Activated T-cell treated with anti-CD3 and anti-CD28 coated beads for 4 hours (primary cell): ENCODE measurements around the gene PGAP1.
"Not testable (repeated sequence)": the region's sequence is repeated elsewhere in the genome, so short reads cannot be mapped to it uniquely, and the experiment has no call there.

ENCODE experiments used
- DNase-seq: peaks from one replicate; pipeline ENCODE4 v3.0.0-alpha.2; 2020

PGAP1 gene

DNA sequence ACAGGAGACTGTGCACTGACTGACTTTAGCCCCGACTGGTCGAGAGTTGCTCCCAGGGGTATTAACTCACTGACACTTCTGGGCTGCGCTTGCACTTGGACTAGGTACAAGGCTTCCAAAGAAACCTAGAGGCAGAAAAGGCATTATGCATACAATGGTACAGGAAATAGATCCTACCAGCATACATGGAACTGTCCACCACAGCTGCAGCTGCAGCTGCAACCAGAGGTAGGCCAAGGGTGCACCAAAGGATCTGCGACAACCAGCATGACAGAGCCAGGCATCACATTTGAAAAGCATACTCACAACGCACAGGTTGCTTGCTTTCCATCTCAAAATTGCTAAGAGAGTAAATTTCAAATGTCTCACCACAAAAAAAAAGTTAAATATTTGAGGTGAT is 22.6 kb upstream of the PGAP1 start:
- no peak for DNase-seq

GRCh38 chr2:196944570-196944969 is 18.1 kb upstream of the PGAP1 start:
- DNase-seq: no peak

- DNase-seq: no peak
Measured at GRCh38 chr2:196941398-196942078, 15.0 kb upstream of the PGAP1 start.

GRCh38 chr2:196939371-196939770 is 12.9 kb upstream of the PGAP1 start:
- DNase-seq: no peak

DNA sequence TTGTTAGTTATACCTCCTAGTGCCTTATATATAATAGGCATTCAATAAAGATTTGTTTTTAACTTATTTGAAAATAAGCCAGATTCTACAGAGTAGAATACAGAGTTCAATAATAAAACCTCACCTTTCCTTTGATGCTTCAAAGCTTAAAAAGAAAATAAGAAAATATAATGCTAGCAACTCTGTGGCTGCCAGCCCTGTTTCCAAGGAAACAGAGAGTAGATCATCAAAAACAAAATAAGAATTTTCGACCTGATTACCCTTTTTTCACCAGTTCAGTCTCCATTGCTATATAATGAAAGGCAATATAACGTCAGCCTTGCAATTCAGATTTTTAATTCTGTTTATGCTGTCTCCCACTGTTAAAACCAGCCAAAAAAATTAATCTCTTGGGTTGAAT is 8.9 kb upstream of the PGAP1 start:
- DNase-seq: no peak

GRCh38 chr2:196934672-196935071 is 8.2 kb upstream of the PGAP1 start:
- no peak for DNase-seq

DNA sequence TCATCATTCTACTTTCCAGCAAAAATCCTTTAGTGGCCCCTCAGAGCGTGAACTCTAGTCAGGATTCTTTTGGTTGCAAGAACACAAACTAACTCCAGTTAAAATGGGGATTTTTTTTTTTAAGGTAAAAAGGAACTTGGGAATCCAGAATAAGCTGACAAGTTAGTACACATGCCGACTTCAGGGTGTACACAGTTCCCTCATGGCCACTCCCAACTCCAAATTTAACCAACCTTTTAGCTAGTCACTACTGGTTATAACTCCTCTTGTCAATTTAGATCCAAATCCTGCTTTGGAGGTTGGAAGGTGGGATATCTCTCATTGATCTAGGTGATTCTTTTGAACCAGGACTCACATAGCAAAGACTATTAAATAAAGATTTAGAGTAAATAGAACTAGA is 5.0 kb upstream of the PGAP1 start:
- DNase-seq: no peak

GRCh38 chr2:196927376-196928225 is 1.1 kb upstream of the PGAP1 start:
- peak; percentile 42 for DNase-seq

GRCh38 chr2:196925768-196926561 is 542 bp downstream of the PGAP1 start:
- DNase-seq: peak; percentile 21

DNA sequence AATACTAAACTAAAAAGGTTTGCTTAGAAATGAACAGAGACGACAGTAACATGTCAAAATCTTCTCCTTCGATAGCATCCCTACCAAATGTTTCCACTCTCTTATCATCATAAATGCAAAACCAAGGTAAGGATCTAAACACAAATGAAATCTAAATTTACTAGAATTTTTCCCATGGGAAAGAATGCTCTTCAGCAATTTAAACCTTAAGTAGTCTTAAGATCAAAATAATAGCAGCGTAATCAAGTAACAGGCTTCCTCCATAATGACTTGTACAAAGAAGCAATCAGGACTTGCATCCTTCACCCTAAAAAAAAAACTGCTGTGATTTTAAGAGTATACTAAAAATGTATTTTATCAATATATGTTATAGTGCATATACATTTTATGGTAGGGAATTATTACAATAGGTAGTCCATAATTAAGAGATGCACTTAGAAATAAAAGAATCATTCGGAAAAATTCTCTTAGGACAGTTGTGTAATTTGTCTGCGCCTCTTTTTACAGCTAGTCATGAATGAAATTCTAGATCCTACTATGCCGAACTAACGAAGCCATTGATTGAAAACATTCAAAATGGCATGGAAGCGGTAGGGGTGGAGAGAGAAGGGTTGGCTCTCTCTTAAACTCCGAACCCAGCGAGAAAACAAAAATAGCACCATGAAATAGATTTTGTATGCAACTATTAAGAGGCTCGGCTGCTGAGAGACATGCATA is 1.3 kb downstream of the PGAP1 start:
- no peak for DNase-seq

DNA sequence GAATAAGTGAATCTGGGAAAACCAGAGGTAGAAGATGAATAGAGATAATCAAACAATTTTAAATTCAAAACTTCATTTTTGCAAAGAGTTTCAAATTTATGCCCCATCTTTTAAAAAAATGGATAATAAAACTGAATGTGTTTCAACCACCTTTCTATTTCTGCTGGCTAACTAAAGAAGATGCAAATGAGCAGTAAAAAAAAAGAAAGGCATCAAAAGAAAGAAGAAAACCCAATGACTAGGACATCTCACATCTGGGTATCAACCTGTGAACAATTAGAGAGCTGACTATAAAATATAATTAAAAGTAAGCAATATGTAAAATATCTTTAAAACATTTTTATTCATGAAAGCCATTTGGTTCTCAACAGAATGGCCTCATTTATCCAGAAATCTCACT is 2.5 kb downstream of the PGAP1 start:
- DNase-seq: no peak

- DNase-seq: no peak
Measured at GRCh38 chr2:196918927-196919326, 7.6 kb downstream of the PGAP1 start.

- DNase-seq: no peak
Measured at GRCh38 chr2:196917802-196918201, 8.7 kb downstream of the PGAP1 start.

DNA sequence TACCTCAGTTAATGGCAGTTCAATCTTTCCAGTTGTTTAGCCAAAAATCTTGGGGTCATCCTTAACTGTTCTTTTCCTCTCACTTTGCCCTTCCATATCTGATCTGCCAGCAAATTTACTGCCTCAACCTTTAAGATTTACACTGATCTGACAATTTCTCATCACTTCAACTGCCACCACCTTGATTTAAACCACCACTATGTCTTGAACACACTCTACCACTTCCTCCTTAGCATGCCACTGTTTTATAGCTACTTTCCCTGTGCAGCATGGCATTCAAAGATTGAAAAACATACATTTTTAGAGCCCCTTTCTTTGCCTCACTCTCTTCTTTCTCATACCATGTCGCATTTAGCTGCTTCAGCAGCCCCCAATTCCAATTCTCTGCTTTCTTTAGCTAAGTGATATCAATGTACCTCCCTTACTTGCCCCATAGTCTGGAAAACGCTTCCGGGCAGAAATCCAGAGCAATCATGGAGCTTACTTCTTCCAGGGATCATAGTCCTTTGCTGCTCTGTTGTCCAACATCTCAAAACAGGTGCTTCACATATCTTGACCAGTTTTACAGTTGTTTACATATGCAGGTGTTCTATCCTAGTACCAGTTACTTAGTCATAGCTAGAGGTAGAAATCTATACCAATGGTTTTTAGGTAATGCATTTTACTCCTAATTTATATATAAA is 10.9 kb downstream of the PGAP1 start:
- no peak for DNase-seq

DNA sequence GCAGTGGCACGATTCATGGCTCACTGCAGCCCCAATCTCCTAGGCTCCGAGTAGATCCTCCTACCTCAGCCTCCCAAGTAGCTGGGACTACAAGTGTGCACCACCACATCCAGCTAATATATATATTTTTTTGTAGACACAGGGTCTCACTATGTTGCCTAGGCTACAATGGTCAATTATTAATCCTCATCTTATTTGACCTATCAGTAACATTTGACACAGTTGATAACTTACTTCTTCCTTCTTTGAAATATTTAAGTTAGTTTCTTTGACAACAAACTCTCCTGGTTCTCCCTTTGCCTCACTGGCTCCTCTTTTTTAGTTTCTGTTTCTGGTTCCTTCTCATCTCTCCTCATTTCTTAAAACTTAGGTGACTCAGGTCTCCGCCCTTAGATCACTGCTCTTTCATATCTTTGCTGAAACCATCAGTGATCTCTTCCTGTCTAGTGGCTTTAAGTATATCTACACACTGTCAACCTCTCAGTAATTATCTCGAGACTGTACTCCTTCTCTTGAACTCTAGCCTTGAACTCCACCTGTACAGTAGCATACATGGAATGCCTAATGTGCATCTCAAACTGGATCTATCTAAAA is 11.5 kb downstream of the PGAP1 start:
- DNase-seq: no peak

- DNase-seq: no peak
Measured at GRCh38 chr2:196913691-196914090, 12.8 kb downstream of the PGAP1 start.

DNA sequence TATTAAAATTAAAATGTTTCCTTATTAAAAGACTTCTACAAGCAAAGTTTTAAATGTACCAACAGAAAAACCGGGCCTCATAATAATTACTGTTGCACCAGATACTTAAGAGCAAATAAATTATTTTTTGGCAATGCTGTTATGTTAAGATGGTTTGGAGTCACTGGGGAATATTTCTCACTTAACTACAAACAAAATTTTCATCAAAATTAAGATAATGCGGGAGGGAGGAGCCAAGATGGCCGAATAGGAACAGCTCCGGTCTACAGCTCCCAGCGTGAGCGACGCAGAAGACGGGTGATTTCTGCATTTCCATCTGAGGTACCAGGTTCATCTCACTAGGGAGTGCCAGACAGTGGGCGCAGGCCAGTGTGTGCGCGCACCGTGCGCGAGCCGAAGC is 21.1 kb downstream of the PGAP1 start:
- DNase-seq: not testable (repeated sequence)

DNA sequence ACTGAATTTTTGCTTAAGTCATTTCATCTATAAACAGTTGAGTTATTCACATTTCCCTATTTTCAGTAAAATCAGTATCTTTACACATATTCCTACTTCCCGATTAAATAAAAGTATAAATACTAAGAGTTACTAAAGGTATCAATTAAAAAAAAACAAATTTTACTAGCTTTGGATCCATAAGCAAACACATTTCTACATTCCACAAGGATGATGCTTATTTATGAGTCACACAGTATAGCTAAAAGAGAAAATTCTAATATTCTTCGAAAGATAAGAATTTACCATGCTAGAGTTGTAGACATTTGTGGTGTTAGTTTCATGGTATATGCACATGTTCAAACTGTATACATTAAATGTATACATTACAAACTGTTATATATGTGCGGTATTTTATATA is 23.7 kb downstream of the PGAP1 start:
- no peak for DNase-seq

DNA sequence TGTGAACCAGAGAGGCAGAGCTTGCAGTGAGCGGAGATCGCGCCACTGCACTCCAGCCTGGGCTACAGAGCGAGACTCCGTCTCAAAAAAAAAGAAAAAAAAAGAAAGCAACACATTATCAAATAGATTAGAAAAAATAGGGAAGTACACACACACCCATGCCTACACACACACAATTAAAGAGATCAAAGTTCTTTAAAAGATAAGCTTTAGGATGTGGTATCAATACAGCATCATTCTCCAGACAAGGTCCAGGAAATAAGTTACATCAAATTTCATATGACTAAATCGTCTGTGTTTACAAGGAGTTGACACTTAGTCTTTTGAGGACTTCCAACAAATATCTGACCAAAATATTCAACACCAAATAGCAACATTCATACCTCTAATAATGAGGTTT is 25.7 kb downstream of the PGAP1 start:
- no peak for DNase-seq

DNA sequence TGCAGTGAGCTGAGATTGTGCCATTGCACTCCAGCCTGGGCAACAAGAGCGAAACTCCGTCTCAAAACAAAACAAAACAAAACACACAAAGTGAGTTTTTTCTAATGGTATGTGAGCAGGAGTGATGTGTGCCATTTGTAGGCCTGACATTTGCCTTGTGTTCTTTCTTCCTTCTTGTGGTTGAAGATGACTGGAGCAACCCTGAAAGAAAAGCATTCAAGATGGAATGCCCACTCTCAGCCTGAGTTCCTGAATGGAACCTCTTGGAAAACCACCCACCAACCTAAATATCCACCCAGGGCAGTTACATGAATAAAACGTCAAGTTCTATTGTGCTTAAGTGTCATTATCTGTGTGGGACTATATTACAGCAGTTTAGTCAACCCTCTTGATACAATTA is 26.5 kb downstream of the PGAP1 start:
- no peak for DNase-seq

DNA sequence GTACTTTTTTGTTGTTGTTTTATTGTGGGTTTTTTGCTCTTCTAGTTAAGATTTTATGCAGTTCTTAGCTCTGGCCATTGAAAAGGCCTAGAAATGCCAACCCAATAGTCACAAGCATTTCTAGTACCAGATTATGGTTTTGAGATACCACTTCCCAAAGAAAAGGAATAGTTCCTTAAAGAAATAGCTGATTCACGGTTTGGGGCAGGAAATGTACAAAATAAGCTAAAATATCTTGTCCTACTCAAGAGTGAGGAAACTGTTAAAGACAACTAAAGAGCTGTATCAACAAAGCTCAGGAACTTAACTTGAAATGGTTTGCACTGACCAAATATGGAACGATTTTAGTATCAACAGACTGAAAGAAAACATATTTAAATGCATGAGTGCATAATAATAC is 35.4 kb downstream of the PGAP1 start:
- no peak for DNase-seq

- DNase-seq: no peak
Measured at GRCh38 chr2:196887431-196887830, 39.1 kb downstream of the PGAP1 start.
